H1 (cell line): Measurements from ENCODE around the gene MITF. TPM values are rescaled to one million over a fixed set of nuclear protein-coding genes. Genes with fewer than 3 reads are reported as not detected.

Experiments used
- CTCF ChIA-PET: fragments of 300-600 bp; sonication (Branson Sonifier 250); formaldehyde crosslinking; loops from one replicate; lab custom pipeline; 2021; ENCODE audit not compliant: partially characterized antibody; lab: Charles Lee
- POLR2A ChIA-PET: fragments of 300-600 bp; sonication (Branson Sonifier 250); formaldehyde crosslinking; loops from one replicate; lab custom pipeline; 2021; ENCODE audit warnings: inconsistent platforms; ENCODE audit not compliant: partially characterized antibody; lab: Charles Lee
- DNase-seq, 2 experiments: peaks; one replicate each; pipeline versions ENCODE4 v3.0.0 to v3.0.0-alpha.2; 2010 to 2022; ENCODE audit warnings: low spot score in 2 of 2, low read depth in 1 of 2, mixed read lengths in 1 of 2
- FAIRE-seq: peaks from 2 replicates; lab custom pipeline; 2011; peaks lifted over from hg19 to GRCh38; lab: Jason Lieb, UNC
- H2AFZ ChIP-seq: 2 replicates; pipeline ENCODE4 v1.8.1; 2012; ENCODE audit warnings: low read length, inconsistent platforms
- H2AK5ac ChIP-seq: 2 replicates; pipeline ENCODE4 v1.6.1; 2013; ENCODE audit warnings: low read depth, low read length
- H2BK120ac ChIP-seq: replicated peaks from 2 replicates; pipeline ENCODE3; 2013; ENCODE audit warnings: low read depth, low read length, inconsistent platforms
- H2BK12ac ChIP-seq: 2 replicates; pipeline ENCODE4 v1.6.1; 2013; ENCODE audit warnings: low read depth, low read length
- H2BK15ac ChIP-seq: 2 replicates; pipeline ENCODE4 v1.6.1; 2013; ENCODE audit warnings: low read length
- H2BK20ac ChIP-seq: 2 replicates; pipeline ENCODE4 v1.6.1; 2013; ENCODE audit warnings: low read length
- H2BK5ac ChIP-seq: 2 replicates; pipeline ENCODE4 v1.6.1; 2013; ENCODE audit warnings: low read depth, low read length
- H3K14ac ChIP-seq: 2 replicates; pipeline ENCODE4 v1.6.1; 2013; ENCODE audit warnings: inconsistent platforms; ENCODE audit not compliant: insufficient read length
- H3K18ac ChIP-seq: 2 replicates; pipeline ENCODE4 v1.6.1; 2013; ENCODE audit warnings: low read length; ENCODE audit errors: extremely low read depth
- H3K23ac ChIP-seq: 2 replicates; pipeline ENCODE4 v1.6.1; 2013; ENCODE audit warnings: inconsistent platforms; ENCODE audit not compliant: insufficient read length
- H3K23me2 ChIP-seq: 2 replicates; pipeline ENCODE4 v1.6.1; 2013; ENCODE audit warnings: low read depth, low read length
- H3K27ac ChIP-seq: 2 replicates; pipeline ENCODE4 v1.6.1; 2011; ENCODE audit warnings: low read depth, low read length, inconsistent platforms
- H3K27me3 ChIP-seq, 4 experiments: replicated peaks in 1 of 4; 1 replicate in 1 of 4; 2 replicates in 3 of 4; pipeline versions ENCODE4 v1.6.1 to v1.8.1; 2011 to 2013; ENCODE audit warnings: low read length in 3 of 4, mild to moderate bottlenecking in 3 of 4, inconsistent platforms in 2 of 4, mixed read lengths in 2 of 4, moderate library complexity in 1 of 4; ENCODE audit not compliant: control insufficient read depth in 3 of 4, insufficient read depth in 3 of 4; ENCODE audit errors: extremely low read depth in 1 of 4
- H3K36me3 ChIP-seq, 4 experiments: 2 replicates each; pipeline versions ENCODE4 v1.6.1 to v1.8.1; 2011 to 2013; ENCODE audit warnings: mild to moderate bottlenecking in 4 of 4, low read length in 3 of 4, moderate library complexity in 2 of 4, control low read depth in 1 of 4, inconsistent platforms in 1 of 4; ENCODE audit not compliant: insufficient read depth in 4 of 4, control insufficient read depth in 2 of 4
- H3K4ac ChIP-seq: replicated peaks from 2 replicates; pipeline ENCODE3; 2013; ENCODE audit warnings: low read length, low read depth, mixed read lengths, inconsistent platforms; ENCODE audit not compliant: insufficient read length
- H3K4me1 ChIP-seq, 4 experiments: replicated peaks in 1 of 4; 1 replicate in 1 of 4; 2 replicates in 3 of 4; pipeline versions ENCODE4 v1.6.1 to v1.8.1; 2011 to 2013; ENCODE audit warnings: low read length in 3 of 4, inconsistent platforms in 2 of 4, mixed read lengths in 1 of 4; ENCODE audit not compliant: insufficient read depth in 4 of 4, control insufficient read depth in 3 of 4
- H3K4me2 ChIP-seq, 2 experiments: 2 replicates each; pipeline versions ENCODE4 v1.6.1 to v1.8.1; 2011 to 2013; ENCODE audit warnings: low read depth in 2 of 2, low read length in 2 of 2, control low read depth in 1 of 2, inconsistent platforms in 1 of 2, mild to moderate bottlenecking in 1 of 2; ENCODE audit not compliant: insufficient read depth in 1 of 2
- H3K4me3 ChIP-seq, 4 experiments: fragments of 200-600, 300-600 bp in 1 of 4; sonication (generic), shearing (Covaris generic), sonication (Bioruptor Twin) in 1 of 4; 2 replicates each; pipeline versions ENCODE4 v1.5.1 to v1.8.1; 2011 to 2016; ENCODE audit warnings: low read length in 4 of 4, low read depth in 3 of 4, control low read depth in 2 of 4, inconsistent platforms in 2 of 4, mild to moderate bottlenecking in 2 of 4, mixed read lengths in 1 of 4, moderate library complexity in 1 of 4; ENCODE audit not compliant: insufficient read depth in 2 of 4; ENCODE audit errors: extremely low read depth in 1 of 4
- H3K56ac ChIP-seq: replicated peaks from 2 replicates; pipeline ENCODE3; 2013; ENCODE audit warnings: low read depth, mild to moderate bottlenecking, mixed read lengths, low read length, inconsistent platforms; ENCODE audit not compliant: insufficient read length
- H3K79me1 ChIP-seq: 2 replicates; pipeline ENCODE4 v1.6.1; 2013; ENCODE audit warnings: low read depth, low read length, control low read depth
- H3K79me2 ChIP-seq, 2 experiments: 2 replicates each; pipeline versions ENCODE4 v1.6.1 to v1.8.1; 2012 to 2013; ENCODE audit warnings: low read length in 2 of 2, mild to moderate bottlenecking in 2 of 2, inconsistent platforms in 1 of 2; ENCODE audit not compliant: insufficient read depth in 2 of 2, control insufficient read depth in 1 of 2
- H3K9ac ChIP-seq, 4 experiments: replicated peaks in 1 of 4; 1 replicate in 1 of 4; 2 replicates in 3 of 4; pipeline versions ENCODE4 v1.6.1 to v1.8.1; 2011 to 2013; ENCODE audit warnings: low read depth in 3 of 4, low read length in 3 of 4, control low read depth in 2 of 4, mild to moderate bottlenecking in 2 of 4, moderate library complexity in 2 of 4, inconsistent platforms in 1 of 4; ENCODE audit errors: extremely low read depth in 1 of 4
- H3K9me3 ChIP-seq, 2 experiments: 2 replicates each; pipeline versions ENCODE4 v1.6.1 to v1.8.1; 2012 to 2013; ENCODE audit warnings: mild to moderate bottlenecking in 2 of 2, moderate library complexity in 2 of 2, control low read depth in 1 of 2, inconsistent platforms in 1 of 2, low read depth in 1 of 2, low read length in 1 of 2, mixed read lengths in 1 of 2; ENCODE audit not compliant: insufficient read depth in 2 of 2
- H4K20me1 ChIP-seq, 2 experiments: replicated peaks in 1 of 2; 2 replicates each; pipeline versions ENCODE3 to v1.8.1; 2011 to 2013; ENCODE audit warnings: inconsistent platforms in 2 of 2, low read length in 2 of 2, mild to moderate bottlenecking in 1 of 2; ENCODE audit not compliant: insufficient read depth in 2 of 2, control insufficient read depth in 1 of 2
- H4K5ac ChIP-seq: 2 replicates; pipeline ENCODE4 v1.6.1; 2013; ENCODE audit warnings: low read length, low read depth, mixed read lengths, inconsistent platforms; ENCODE audit not compliant: insufficient read length
- H4K8ac ChIP-seq: 2 replicates; pipeline ENCODE4 v1.8.0; 2013; ENCODE audit warnings: mild to moderate bottlenecking, moderate library complexity, low read length, inconsistent platforms; ENCODE audit not compliant: insufficient read depth; ENCODE audit errors: extremely low read depth
- H4K91ac ChIP-seq: replicated peaks from 2 replicates; pipeline ENCODE3; 2013; ENCODE audit warnings: low read length, mixed read lengths, inconsistent platforms; ENCODE audit not compliant: insufficient read length
- BCL11A ChIP-seq, 2 experiments: IDR thresholded peaks; one replicate each; pipeline ENCODE4 v1.6.1; 2011; ENCODE audit warnings: low read depth in 2 of 2, low read length in 2 of 2, mild to moderate bottlenecking in 2 of 2
- WGBS, 2 experiments: shearing (Covaris generic) in 1 of 2; methylation state at CpG; one replicate each; pipeline versions ENCODE4 v1.1.6 to v1.1.7; 2013 to 2015; ENCODE audit warnings: low lambda C conversion rate in 2 of 2, mixed read lengths in 2 of 2, inconsistent platforms in 1 of 2, low coverage in 1 of 2, missing lambda C conversion rate in 1 of 2; ENCODE audit not compliant: insufficient replicate concordance in 2 of 2, insufficient coverage in 1 of 2, insufficient read length in 1 of 2; ENCODE audit errors: extremely low coverage in 1 of 2, missing lambda C conversion rate in 1 of 2; 5-methylcytosine and 5-hydroxymethylcytosine counted together
- polyA plus RNA-seq, 7 experiments: library from polyadenylated mRNA; depleted of rRNA in 3 of 7; stranded (reverse) in 5 of 7; unstranded in 2 of 7; fragments of >200 nt in 5 of 7; fragments of 200-250 nt in 2 of 7; gene quantifications; 1 replicate in 5 of 7; 2 replicates in 1 of 7; 4 replicates in 1 of 7; pipeline versions ENCODE4 v1.2.1 to v1.2.3, GENCODE V29; 2011 to 2013; ENCODE audit warnings: missing spikeins in 2 of 7, mixed read lengths in 2 of 7
- total RNA-seq: library from RNA; stranded (reverse); fragmentation: NEBNext Ultra II Directional; extraction: Animal tissue kit (Norgen Biotek cat#: 25700); gene quantifications from 2 replicates; pipeline ENCODE4 v1.2.1, GENCODE V29; 2021

Gene MITF
- total and polyA plus RNA-seq, 2 of the 8 experiments (the other 6 are each of a cell fraction or from before 2014, with no cell fraction given): 0.53 to 1.4 TPM

- Histone ChIP-seq H3K79me2 (no peaks in the 10 kb centered on the region), H2BK12ac (no peak overlapping the region), H3K9me3 (no peaks in the 10 kb centered on the region), H3K27me3 (no peaks in the 10 kb centered on the region), H3K9ac (no peak overlapping the region), H3K36me3 (no peaks in the 10 kb centered on the region), H3K14ac (no peak overlapping the region), H3K56ac (no peak overlapping the region), H3K4me2 (no peak overlapping the region), H2BK15ac (no peak overlapping the region), H3K18ac (no peak overlapping the region), H2AK5ac (no peak overlapping the region), H3K27ac (no peak overlapping the region), H3K4ac (no peak overlapping the region), H2BK5ac (no peak overlapping the region), H2BK20ac (no peak overlapping the region), H4K5ac (no peak overlapping the region), H4K91ac (no peak overlapping the region), H2AFZ (no peak overlapping the region), H2BK120ac (no peak overlapping the region), H3K4me1 (no peaks in the 10 kb centered on the region), H3K23ac (no peak overlapping the region), H3K23me2 (no peaks in the 10 kb centered on the region), H4K8ac (no peak overlapping the region), H3K4me3 (no peak overlapping the region), H4K20me1 (no peaks in the 10 kb centered on the region), H3K79me1 (no peaks in the 10 kb centered on the region)
- ChIA-PET CTCF (interaction anchor here (1.4 kb wide), 1 partner anchor 271 kb away, joined by 3 read pairs; no protein-coding TSS in a partner anchor), POLR2A (no interaction called here)
- no peak for TF ChIP-seq BCL11A (IDR thresholded peaks at IDR 0.05; ENCODE audit: low read depth in 2 of 2, low read length in 2 of 2)
- 92% methylated on average over 5 of the region's 5 CpGs; no CpG with 5 or more reads in 1 of the 2 experiments for WGBS, 2 experiments
- FAIRE-seq (no peak), DNase-seq (no peak)
Observed at GRCh38 chr3:69961706-69962439, 222.6 kb downstream of the MITF start.
